Ovary (tissue), 3 donors: ENCODE data around the gene CTIF.

ENCODE experiments used
- CTCF ChIP-seq, 3 donors: fragments of 450-650 bp in 2 of 3; fragments of 200-600 bp in 1 of 3; IDR thresholded peaks; one replicate each; pipeline versions ENCODE4 v1.5.1 to v1.8.0; 2016 to 2022; ENCODE audit warnings: antibody characterized with exemption in 3 of 3, mild to moderate bottlenecking in 1 of 3
- EP300 ChIP-seq: sonication (generic); formaldehyde crosslinking; IDR thresholded peaks from one replicate; pipeline ENCODE4 v1.6.1; 2017; ENCODE audit warnings: antibody characterized with exemption
- POLR2A ChIP-seq: fragments of 450-650 bp; IDR thresholded peaks from one replicate; pipeline ENCODE4 v1.6.1; 2017; ENCODE audit warnings: antibody characterized with exemption, mild to moderate bottlenecking, moderate library complexity
- donor health status: DM: no; HTN: no; CAD: no.

GRCh38 chr18:48790226-48790863 lies 251.5 kb downstream of the CTIF start:
- TF ChIP-seq CTCF (IDR thresholded peaks at IDR 0.05) (no peak), POLR2A (no peak), EP300 (no peak)
